ENCODE measurements around the gene GLOD4. TPM values are rescaled to one million over a fixed set of nuclear protein-coding genes. Genes with fewer than 3 reads are reported as not detected.

Gene GLOD4
- total and polyA plus RNA-seq, 2 donors (not counting 1 experiment from before 2014, with no cell fraction given), result 31.7 to 62.8 TPM

GRCh38 chr17:824378-824777 is 42.3 kb upstream of the GLOD4 start:
- Histone ChIP-seq H3K27me3 (ENCODE audit: control insufficient read depth, insufficient read depth, low read length) (no peaks in the 10 kb centered on the region), H3K79me2 (ENCODE audit: control insufficient read depth, insufficient read depth, low read length) (no peaks in the 10 kb centered on the region), H3K9ac (ENCODE audit: insufficient read depth, low read length) (no peak overlapping the region), H3K4me2 (ENCODE audit: extremely low read depth, insufficient read depth, low read length) (no peak overlapping the region), H3K9me3 (ENCODE audit: control insufficient read depth, insufficient read depth, low read depth, low read length) (no peaks in the 10 kb centered on the region), H4K20me1 (ENCODE audit: control insufficient read depth, extremely low read depth, insufficient read depth, low read length) (no peaks in the 10 kb centered on the region), H2AFZ (ENCODE audit: low read length) (no peak overlapping the region), H3K36me3 (ENCODE audit: control insufficient read depth, insufficient read depth, low read length) (peaks cover 5% of the 10 kb centered on the region), H3K27ac (ENCODE audit: insufficient read depth, low read length) (no peak overlapping the region), H3K4me1 (ENCODE audit: control insufficient read depth, extremely low read depth, insufficient read depth, low read length) (no peaks in the 10 kb centered on the region), H3K4me3 (replicated peaks in 1 of 4; ENCODE audit: control extremely low read depth in 1 of 4, insufficient read depth in 1 of 4, low read depth in 3 of 4, low read length in 4 of 4) (no peak overlapping the region)
- DNase-seq (ENCODE audit: low read depth in 2 of 2), result no peak
- TF ChIP-seq EZH2 (IDR thresholded peaks at IDR 0.05; ENCODE audit: low read length, missing control alignments), result no peak
- TF ChIP-seq, protein P1, sequence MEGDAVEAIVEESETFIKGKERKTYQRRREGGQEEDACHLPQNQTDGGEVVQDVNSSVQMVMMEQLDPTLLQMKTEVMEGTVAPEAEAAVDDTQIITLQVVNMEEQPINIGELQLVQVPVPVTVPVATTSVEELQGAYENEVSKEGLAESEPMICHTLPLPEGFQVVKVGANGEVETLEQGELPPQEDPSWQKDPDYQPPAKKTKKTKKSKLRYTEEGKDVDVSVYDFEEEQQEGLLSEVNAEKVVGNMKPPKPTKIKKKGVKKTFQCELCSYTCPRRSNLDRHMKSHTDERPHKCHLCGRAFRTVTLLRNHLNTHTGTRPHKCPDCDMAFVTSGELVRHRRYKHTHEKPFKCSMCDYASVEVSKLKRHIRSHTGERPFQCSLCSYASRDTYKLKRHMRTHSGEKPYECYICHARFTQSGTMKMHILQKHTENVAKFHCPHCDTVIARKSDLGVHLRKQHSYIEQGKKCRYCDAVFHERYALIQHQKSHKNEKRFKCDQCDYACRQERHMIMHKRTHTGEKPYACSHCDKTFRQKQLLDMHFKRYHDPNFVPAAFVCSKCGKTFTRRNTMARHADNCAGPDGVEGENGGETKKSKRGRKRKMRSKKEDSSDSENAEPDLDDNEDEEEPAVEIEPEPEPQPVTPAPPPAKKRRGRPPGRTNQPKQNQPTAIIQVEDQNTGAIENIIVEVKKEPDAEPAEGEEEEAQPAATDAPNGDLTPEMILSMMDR (conservative IDR thresholded peaks at IDR 0.05 in 1 of 2, IDR thresholded peaks at IDR 0.05 in 1 of 2; ENCODE audit: low read depth in 1 of 2, low read length in 2 of 2), result no peak

DNA sequence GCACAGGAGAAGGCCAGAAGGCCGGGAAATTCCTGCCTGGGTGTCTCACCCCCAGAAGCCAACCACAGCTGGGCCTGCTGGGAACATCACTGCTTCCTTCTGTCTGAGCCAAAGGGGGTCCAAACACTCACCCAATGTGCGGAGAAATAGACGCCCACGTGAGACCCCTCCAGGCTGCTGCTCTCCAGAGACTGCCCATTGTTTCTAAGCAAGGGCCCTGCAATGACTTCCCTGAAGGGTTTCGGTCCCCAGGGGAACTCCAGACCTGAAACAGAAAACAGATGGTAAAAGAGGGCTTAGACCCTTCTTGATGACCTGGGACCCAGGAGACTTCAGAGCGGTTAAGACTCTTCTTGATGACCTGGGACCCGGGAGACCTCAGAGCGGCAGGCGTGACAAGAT is 41.4 kb upstream of the GLOD4 start:
- DNase-seq (ENCODE audit: low read depth in 2 of 2), result no peak
- H3K4me2 ChIP-seq (ENCODE audit: extremely low read depth, insufficient read depth, low read length), result no peak overlapping the region
- no peaks in the 10 kb centered on the region for H4K20me1 ChIP-seq (ENCODE audit: control insufficient read depth, extremely low read depth, insufficient read depth, low read length)
- no peaks in the 10 kb centered on the region for H3K4me1 ChIP-seq (ENCODE audit: control insufficient read depth, extremely low read depth, insufficient read depth, low read length)
- H3K9me3 ChIP-seq (ENCODE audit: control insufficient read depth, insufficient read depth, low read depth, low read length), result no peaks in the 10 kb centered on the region
- no peak overlapping the region for H2AFZ ChIP-seq (ENCODE audit: low read length)
- no peak overlapping the region for H3K9ac ChIP-seq (ENCODE audit: insufficient read depth, low read length)
- H3K27me3 ChIP-seq (ENCODE audit: control insufficient read depth, insufficient read depth, low read length), result no peaks in the 10 kb centered on the region
- no peaks in the 10 kb centered on the region for H3K79me2 ChIP-seq (ENCODE audit: control insufficient read depth, insufficient read depth, low read length)
- no peak overlapping the region for H3K4me3 ChIP-seq (replicated peaks in 1 of 4; ENCODE audit: control extremely low read depth in 1 of 4, insufficient read depth in 1 of 4, low read depth in 3 of 4, low read length in 4 of 4)
- H3K36me3 ChIP-seq (ENCODE audit: control insufficient read depth, insufficient read depth, low read length), result peaks cover 5% of the 10 kb centered on the region
- no peak for TF ChIP-seq EZH2 (IDR thresholded peaks at IDR 0.05; ENCODE audit: low read length, missing control alignments)
- TF ChIP-seq, protein P1 (conservative IDR thresholded peaks at IDR 0.05 in 1 of 2, IDR thresholded peaks at IDR 0.05 in 1 of 2; ENCODE audit: low read depth in 1 of 2, low read length in 2 of 2), result no peak
- H3K27ac ChIP-seq (ENCODE audit: insufficient read depth, low read length), result no peak overlapping the region

- DNase-seq (ENCODE audit: low read depth in 2 of 2), result no peak
- H3K9me3 ChIP-seq (ENCODE audit: control insufficient read depth, insufficient read depth, low read depth, low read length), result no peaks in the 10 kb centered on the region
- H2AFZ ChIP-seq (ENCODE audit: low read length), result no peak overlapping the region
- H3K36me3 ChIP-seq (ENCODE audit: control insufficient read depth, insufficient read depth, low read length), result peaks cover 5% of the 10 kb centered on the region
- no peaks in the 10 kb centered on the region for H3K79me2 ChIP-seq (ENCODE audit: control insufficient read depth, insufficient read depth, low read length)
- H3K9ac ChIP-seq (ENCODE audit: insufficient read depth, low read length), result no peak overlapping the region
- TF ChIP-seq, protein P1 (conservative IDR thresholded peaks at IDR 0.05 in 1 of 2, IDR thresholded peaks at IDR 0.05 in 1 of 2; ENCODE audit: low read depth in 1 of 2, low read length in 2 of 2), result no peak
- no peak for TF ChIP-seq EZH2 (IDR thresholded peaks at IDR 0.05; ENCODE audit: low read length, missing control alignments)
- H4K20me1 ChIP-seq (ENCODE audit: control insufficient read depth, extremely low read depth, insufficient read depth, low read length), result no peaks in the 10 kb centered on the region
- H3K27me3 ChIP-seq (ENCODE audit: control insufficient read depth, insufficient read depth, low read length), result no peaks in the 10 kb centered on the region
- no peak overlapping the region for H3K27ac ChIP-seq (ENCODE audit: insufficient read depth, low read length)
- H3K4me3 ChIP-seq (replicated peaks in 1 of 4; ENCODE audit: control extremely low read depth in 1 of 4, insufficient read depth in 1 of 4, low read depth in 3 of 4, low read length in 4 of 4), result no peak overlapping the region
- H3K4me2 ChIP-seq (ENCODE audit: extremely low read depth, insufficient read depth, low read length), result no peak overlapping the region
- H3K4me1 ChIP-seq (ENCODE audit: control insufficient read depth, extremely low read depth, insufficient read depth, low read length), result no peaks in the 10 kb centered on the region
Measured at GRCh38 chr17:819251-819650, 37.2 kb upstream of the GLOD4 start.

All from fibroblast of lung (primary cell).